NT2/D1 (cell line): ENCODE data around the gene ACO2.

ENCODE experiments used
- SUZ12 ChIP-seq: IDR thresholded peaks from 2 replicates; pipeline ENCODE4 v1.6.1; 2011; ENCODE audit not compliant: insufficient read length, insufficient read depth; ENCODE audit errors: extremely low read depth
- YY1 ChIP-seq: IDR thresholded peaks from 2 replicates; pipeline ENCODE4 v1.6.1; 2011; ENCODE audit not compliant: insufficient read length, insufficient read depth
- ZNF274 ChIP-seq: IDR thresholded peaks from 2 replicates; pipeline ENCODE4 v1.6.1; 2011; ENCODE audit warnings: mild to moderate bottlenecking, low read depth, low read length

GRCh38 chr22:41458161-41458728 lies 10.7 kb upstream of the ACO2 start:
- TF ChIP-seq ZNF274 (no peak), SUZ12 (no peak), YY1 (no peak)
